Psoas muscle (tissue), 8 donors: ENCODE measurements around the gene ELK1. TPM values are rescaled to one million over a fixed set of nuclear protein-coding genes. Genes with fewer than 3 reads are reported as not detected.
A peak's percentile ranks its signal among the peaks of the same experiment; 100 is the strongest.

Experiments
- ATAC-seq, 4 donors: fragments of 200-7000 bp; cut with Tn5 transposase; one replicate each; pipeline ENCODE4 v1.9.1; 2020; ENCODE audit warnings: moderate library complexity in 3 of 4, mild to moderate bottlenecking in 2 of 4
- DNase-seq, 2 donors: peaks; one replicate each; pipeline ENCODE4 v3.0.0-alpha.2; 2020
- H3K27ac ChIP-seq: fragments of 200-600 bp; one replicate; pipeline ENCODE4 v1.8.0; 2022
- H3K27me3 ChIP-seq, 3 donors: fragments of 200-600 bp in 1 of 3; one replicate each; pipeline versions ENCODE4 v1.6.1 to v1.8.0; 2013 to 2022; ENCODE audit warnings: low read length in 2 of 3, mild to moderate bottlenecking in 2 of 3, moderate library complexity in 1 of 3; ENCODE audit not compliant: insufficient read depth in 3 of 3
- H3K36me3 ChIP-seq, 2 donors: fragments of 200-600 bp in 1 of 2; one replicate each; pipeline versions ENCODE4 v1.6.1 to v1.8.0; 2013 to 2022; ENCODE audit warnings: low read depth in 1 of 2, mild to moderate bottlenecking in 1 of 2, moderate library complexity in 1 of 2; ENCODE audit not compliant: insufficient read depth in 1 of 2
- H3K4me1 ChIP-seq: fragments of 200-600 bp; one replicate; pipeline ENCODE4 v1.8.0; 2022
- H3K4me3 ChIP-seq: fragments of 200-600 bp; one replicate; pipeline ENCODE4 v1.8.0; 2022; ENCODE audit warnings: mild to moderate bottlenecking
- H3K9me3 ChIP-seq: fragments of 200-600 bp; one replicate; pipeline ENCODE4 v1.8.0; 2022
- WGBS, 3 donors: extraction: QIAGEN DNeasy Blood & Tissue Kit; methylation state at CpG; one replicate each; pipeline versions ENCODE4 v1.1.6 to v1.1.7; 2013; 5-methylcytosine and 5-hydroxymethylcytosine counted together
- intact Hi-C, 2 donors: fragments of 100-400 bp; cut with DNase I; formaldehyde crosslinking; loops; one replicate each; pipeline versions ENCODE4 v1.11.0 to v1.14.2; 2022
- polyA plus RNA-seq, 3 donors: library from polyadenylated mRNA; stranded (reverse); fragments of 200-250 nt; gene quantifications; one replicate each; pipeline ENCODE4 v1.2.3, GENCODE V29; 2013
- total RNA-seq, 4 donors: library from RNA; stranded (reverse); fragmentation: NEBNext Ultra II Directional in 2 of 4; extraction: Animal tissue kit (Norgen Biotek cat#: 25700) in 2 of 4; gene quantifications; one replicate each; pipeline versions ENCODE4 v1.2.1 to v1.2.4, GENCODE V29; 2021 to 2023
- TF ChIP-seq, protein P1 (sequence below): fragments of 200-600 bp; IDR thresholded peaks from one replicate; pipeline ENCODE4 v1.8.0; 2022; ENCODE audit warnings: antibody characterized with exemption
- donor health status: healthy with polysubstance abuse.
- donor health status: DM: no; HTN: no; CAD: no; lungs with moderate emphysema.
- donor health status: Bipolar disorder and iron deficiency.
- donor health status: healthy.
- donor health status: DM: yes; HTN: yes; CAD: no.
- donor health status: DM: no; HTN: no; CAD: no.
- donor health status: DM: no; HTN: no; CAD: no.
- donor health status: DM: yes; HTN: yes; CAD: no.

Gene ELK1
- total and polyA plus RNA-seq, 7 donors, result 18.7 to 55.7 (median 33.3) TPM

DNA sequence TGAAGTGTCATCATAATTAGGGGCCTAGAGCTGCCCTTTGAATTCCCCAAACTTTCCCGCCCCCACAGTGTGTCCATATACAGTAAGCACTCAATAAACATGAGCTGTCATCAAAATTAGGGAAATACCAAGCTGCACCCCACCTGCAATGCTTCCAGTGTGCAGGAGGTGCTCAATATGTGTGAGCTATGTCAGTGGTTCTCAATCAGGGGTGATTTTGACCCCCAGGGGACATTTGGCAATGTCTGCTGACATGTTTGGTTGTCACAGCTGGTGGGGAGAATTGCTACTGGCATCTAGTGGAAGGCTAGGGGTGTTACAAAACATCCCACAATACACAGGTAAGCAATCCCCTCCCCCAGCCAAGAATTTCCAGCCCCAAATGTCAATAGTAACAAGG, 21.4 kb downstream of the ELK1 start:
- Histone ChIP-seq H3K9me3 (no peaks in the 10 kb centered on the region), H3K4me3 (no peak overlapping the region), H3K36me3 (no peaks in the 10 kb centered on the region), H3K27ac (no peak overlapping the region), H3K4me1 (no peaks in the 10 kb centered on the region), H3K27me3 (peaks cover 0 to 10% (median 0%) of the 10 kb centered on the region in 3 donors)
- no peak for ATAC-seq
- WGBS, 3 donors, result 62 to 100% (median 98%) methylated on average over 1 of the region's 1 CpG
- intact Hi-C loops, result no loop called here
- DNase-seq, result no peak
- TF ChIP-seq, protein P1, sequence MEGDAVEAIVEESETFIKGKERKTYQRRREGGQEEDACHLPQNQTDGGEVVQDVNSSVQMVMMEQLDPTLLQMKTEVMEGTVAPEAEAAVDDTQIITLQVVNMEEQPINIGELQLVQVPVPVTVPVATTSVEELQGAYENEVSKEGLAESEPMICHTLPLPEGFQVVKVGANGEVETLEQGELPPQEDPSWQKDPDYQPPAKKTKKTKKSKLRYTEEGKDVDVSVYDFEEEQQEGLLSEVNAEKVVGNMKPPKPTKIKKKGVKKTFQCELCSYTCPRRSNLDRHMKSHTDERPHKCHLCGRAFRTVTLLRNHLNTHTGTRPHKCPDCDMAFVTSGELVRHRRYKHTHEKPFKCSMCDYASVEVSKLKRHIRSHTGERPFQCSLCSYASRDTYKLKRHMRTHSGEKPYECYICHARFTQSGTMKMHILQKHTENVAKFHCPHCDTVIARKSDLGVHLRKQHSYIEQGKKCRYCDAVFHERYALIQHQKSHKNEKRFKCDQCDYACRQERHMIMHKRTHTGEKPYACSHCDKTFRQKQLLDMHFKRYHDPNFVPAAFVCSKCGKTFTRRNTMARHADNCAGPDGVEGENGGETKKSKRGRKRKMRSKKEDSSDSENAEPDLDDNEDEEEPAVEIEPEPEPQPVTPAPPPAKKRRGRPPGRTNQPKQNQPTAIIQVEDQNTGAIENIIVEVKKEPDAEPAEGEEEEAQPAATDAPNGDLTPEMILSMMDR, result no peak

DNA sequence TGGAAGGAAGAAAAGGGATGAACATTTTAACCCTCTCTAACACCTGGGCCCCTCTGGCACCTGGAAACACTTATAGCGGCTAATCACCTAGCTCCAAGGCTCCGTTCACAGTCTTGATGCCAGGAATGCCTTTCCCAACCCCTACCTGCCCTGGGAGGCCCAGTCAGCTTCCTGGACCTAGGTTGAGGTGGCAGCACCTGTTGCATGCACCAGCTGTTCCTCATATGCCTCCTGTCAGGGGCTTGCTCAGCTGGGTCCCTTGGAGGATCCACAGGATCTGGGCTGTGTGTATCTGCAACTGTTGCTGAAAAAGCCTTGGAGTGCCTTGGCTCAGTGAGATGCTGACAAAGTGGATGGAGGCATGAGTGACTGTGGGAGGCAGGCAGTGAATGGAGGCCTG, 25.0 kb downstream of the ELK1 start:
- intact Hi-C loops, result no loop called here
- 73 to 87% (median 84%) methylated on average over 2 of the region's 2 CpGs for WGBS, 3 donors

DNA sequence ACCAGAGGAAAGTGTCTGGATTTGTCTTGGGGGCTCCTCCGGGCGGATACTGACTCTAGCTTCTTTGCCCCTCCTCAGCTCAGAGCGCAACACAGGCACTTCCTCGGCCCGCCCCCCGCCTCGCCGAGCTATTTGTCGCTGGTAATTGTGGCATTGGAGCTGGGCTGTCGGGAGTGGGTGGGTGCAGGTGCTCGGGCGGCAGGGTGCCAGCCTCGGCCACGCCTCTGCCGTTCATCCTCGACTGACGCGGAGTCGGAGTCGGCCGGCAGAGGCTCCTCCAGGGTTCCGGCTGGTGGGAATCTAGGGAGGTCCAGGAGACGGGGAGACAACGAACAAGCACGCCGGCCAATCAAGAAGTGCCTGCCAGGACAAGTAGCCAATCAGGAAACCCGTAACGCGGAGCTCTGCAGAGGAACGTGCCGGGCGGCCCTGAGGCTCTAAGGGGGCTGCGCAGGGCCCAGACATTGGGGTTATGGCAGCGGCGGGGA, 26.8 kb downstream of the ELK1 start:
- intact Hi-C loops, result no loop called here
- peak overlapping the region; percentile 7 for H3K4me3 ChIP-seq
- no peaks in the 10 kb centered on the region for H3K9me3 ChIP-seq
- DNase-seq (no peak), ATAC-seq (no peak)
- peaks cover 0 to 31% (median 0%) of the 10 kb centered on the region in 3 donors for H3K27me3 ChIP-seq
- TF ChIP-seq, protein P1, result no peak
- H3K36me3 ChIP-seq, result no peaks in the 10 kb centered on the region
- 1 to 31% (median 2%) methylated on average over 30 to 35 of the region's 35 CpGs for WGBS, 3 donors
- H3K27ac ChIP-seq, result no peak overlapping the region
- H3K4me1 ChIP-seq, result no peaks in the 10 kb centered on the region

More for the DNA sequence above, 25.0 kb downstream of the ELK1 start:
- Histone ChIP-seq H3K27ac (no peak overlapping the region), H3K4me3 (no peak overlapping the region), H3K4me1 (no peaks in the 10 kb centered on the region), H3K9me3 (no peaks in the 10 kb centered on the region), H3K27me3 (peaks cover 0 to 31% (median 0%) of the 10 kb centered on the region in 3 donors), H3K36me3 (no peaks in the 10 kb centered on the region)
- ATAC-seq, result no peak
- DNase-seq, result no peak
- TF ChIP-seq, protein P1, result no peak

DNA sequence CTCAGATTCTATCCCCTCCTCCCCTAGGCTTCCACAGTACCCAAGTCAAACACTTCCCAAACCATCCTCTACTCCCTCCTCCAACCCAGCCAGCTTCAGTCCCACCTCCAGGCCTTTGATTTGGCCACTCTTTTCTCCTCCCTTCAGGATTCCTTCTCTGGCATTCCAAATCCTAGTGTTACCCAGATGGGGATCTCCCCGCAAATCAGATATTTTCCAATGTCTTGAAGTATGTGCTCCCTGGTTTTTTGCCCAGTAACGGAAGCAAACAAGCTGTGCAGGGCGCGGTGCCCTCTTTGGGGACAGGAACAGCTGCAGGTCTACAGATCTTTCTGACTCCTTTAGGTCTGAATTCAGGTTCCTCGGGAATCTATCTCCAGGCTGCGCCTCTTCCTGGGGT, 28.5 kb downstream of the ELK1 start:
- DNase-seq (no peak), ATAC-seq (no peak)
- 63 to 79% (median 71%) methylated on average over 6 of the region's 6 CpGs for WGBS, 3 donors
- H3K4me1 ChIP-seq, result no peaks in the 10 kb centered on the region
- no peaks in the 10 kb centered on the region for H3K9me3 ChIP-seq
- H3K4me3 ChIP-seq, result no peak overlapping the region
- peaks cover 0 to 36% (median 0%) of the 10 kb centered on the region in 3 donors for H3K27me3 ChIP-seq
- intact Hi-C loops, result no loop called here
- TF ChIP-seq, protein P1, result no peak
- H3K36me3 ChIP-seq, result no peaks in the 10 kb centered on the region
- H3K27ac ChIP-seq, result no peak overlapping the region

DNA sequence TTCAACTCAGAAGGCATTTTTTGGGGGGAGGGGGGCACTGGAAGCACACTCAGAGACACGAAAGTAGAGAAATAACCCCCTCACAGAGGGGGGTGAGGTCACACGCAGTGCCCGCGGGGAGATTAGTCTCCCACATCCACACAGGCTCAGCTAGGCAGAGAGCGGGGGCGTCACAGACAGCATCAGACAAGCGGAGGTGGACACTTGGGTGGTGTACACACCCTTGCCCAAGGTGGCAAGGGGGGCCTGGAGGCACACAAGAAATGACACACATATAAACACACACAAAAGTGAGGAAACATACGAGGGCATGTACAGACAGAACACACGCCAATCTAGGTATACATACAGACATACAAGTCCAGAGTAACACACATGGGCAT, 30.1 kb downstream of the ELK1 start:
- no peak overlapping the region for H3K27ac ChIP-seq
- no peaks in the 10 kb centered on the region for H3K36me3 ChIP-seq
- ATAC-seq (peak in 1 of 4 donors; percentile 8), DNase-seq (no peak)
- H3K9me3 ChIP-seq, result no peaks in the 10 kb centered on the region
- TF ChIP-seq, protein P1, result no peak
- H3K4me3 ChIP-seq, result no peak overlapping the region
- no peaks in the 10 kb centered on the region for H3K4me1 ChIP-seq
- 51 to 62% (median 51%) methylated on average over 9 of the region's 9 CpGs for WGBS, 3 donors
- intact Hi-C loops, result no loop called here
- peaks cover 0 to 52% (median 0%) of the 10 kb centered on the region in 3 donors for H3K27me3 ChIP-seq
